HG03060 (cell line): Measurements from ENCODE around the gene OR10A4.
"Not testable (repeated sequence)": the region's sequence is repeated elsewhere in the genome, so short reads cannot be mapped to it uniquely, and the experiment has no call there.

Source experiments
- ATAC-seq: cut with Tn5 transposase; IDR thresholded peaks from one replicate; pipeline ENCODE4 v1.9.1; 2021; ENCODE audit warnings: low read depth, moderate number of reproducible peaks; ENCODE audit not compliant: unreplicated experiment

Gene OR10A4

GRCh38 chr11:6876325-6876724 is at the start of gene OR10A4:
TSS of gene OR10A4 (plus strand) at chr11:6876625. CDS start at chr11:6876648, 23 bp downstream.
- no peak for ATAC-seq

GRCh38 chr11:6828103-6828502 is 48.3 kb upstream of the OR10A4 start:
- no peak for ATAC-seq

- ATAC-seq = no peak
Measured at GRCh38 chr11:6833356-6833755, 43.1 kb upstream of the OR10A4 start.

GRCh38 chr11:6834021-6834420 is 42.4 kb upstream of the OR10A4 start:
- ATAC-seq = no peak

- ATAC-seq = no peak
Measured at GRCh38 chr11:6841694-6842093, 34.7 kb upstream of the OR10A4 start.

- ATAC-seq = no peak
Measured at GRCh38 chr11:6843670-6844069, 32.8 kb upstream of the OR10A4 start.

- no peak for ATAC-seq
Measured at GRCh38 chr11:6844356-6844755, 32.1 kb upstream of the OR10A4 start.

GRCh38 chr11:6845383-6845782 is 31.0 kb upstream of the OR10A4 start, which contains the start of gene OR10A5:
TSS of gene OR10A5 (plus strand) at chr11:6845683. CDS start at chr11:6845683, 0 bp downstream.
- ATAC-seq = no peak

- no peak for ATAC-seq
Measured at GRCh38 chr11:6850526-6850925, 25.9 kb upstream of the OR10A4 start.

- ATAC-seq = not testable (repeated sequence)
Measured at GRCh38 chr11:6854801-6855200, 21.6 kb upstream of the OR10A4 start.

GRCh38 chr11:6855971-6856541 is 20.4 kb upstream of the OR10A4 start:
- no peak for ATAC-seq

GRCh38 chr11:6856871-6857270 is 19.6 kb upstream of the OR10A4 start:
- peak; percentile 52 for ATAC-seq

- ATAC-seq = no peak
Measured at GRCh38 chr11:6862961-6863360, 13.5 kb upstream of the OR10A4 start, which contains the start of gene OR10A2. TSS of gene OR10A2 (plus strand) at chr11:6863057. CDS start at chr11:6869755, 6,698 bp downstream.

- no peak for ATAC-seq
Measured at GRCh38 chr11:6864438-6864837, 12.0 kb upstream of the OR10A4 start.

- no peak for ATAC-seq
Measured at GRCh38 chr11:6871278-6871677, 5.1 kb upstream of the OR10A4 start.

GRCh38 chr11:6875761-6876160 is 664 bp upstream of the OR10A4 start:
- ATAC-seq = no peak

GRCh38 chr11:6876914-6877313 is 489 bp downstream of the OR10A4 start:
- ATAC-seq = no peak

- ATAC-seq = no peak
Measured at GRCh38 chr11:6882751-6883150, 6.3 kb downstream of the OR10A4 start.

GRCh38 chr11:6887711-6888110 is 11.3 kb downstream of the OR10A4 start:
- ATAC-seq = not testable (repeated sequence)

GRCh38 chr11:6888830-6889229 is 12.4 kb downstream of the OR10A4 start:
- ATAC-seq = no peak

- no peak for ATAC-seq
Measured at GRCh38 chr11:6889835-6890234, 13.4 kb downstream of the OR10A4 start.

GRCh38 chr11:6892400-6892799 is 16.0 kb downstream of the OR10A4 start, which contains the start of gene OR2D2:
TSS of gene OR2D2 (minus strand) at chr11:6892500. CDS start at chr11:6892500, 0 bp downstream.
- no peak for ATAC-seq

GRCh38 chr11:6894097-6894496 is 17.7 kb downstream of the OR10A4 start:
- ATAC-seq = no peak
